ENCODE data around the gene STK16.

GRCh38 chr2:219270055-219270372 is 24.7 kb downstream of the STK16 start:
- TF ChIP-seq POLR2A (IDR thresholded peaks at IDR 0.05; ENCODE audit: low read depth, low read length) (no peak), CTCF (conservative IDR thresholded peaks at IDR 0.05; ENCODE audit: low read depth, low read length) (no peak), BHLHE40 (IDR thresholded peaks at IDR 0.05; ENCODE audit: low read depth, low read length) (no peak)

Data from IMR-90 (cell line).